ENCODE measurements around the gene CFDP1.
"Not testable (repeated sequence)": the region's sequence is repeated elsewhere in the genome, so short reads cannot be mapped to it uniquely, and the experiment has no call there.

Gene CFDP1

GRCh38 chr16:75287708-75288107 lies 145.6 kb downstream of the CFDP1 start:
- DNase-seq, result no peak

- no peak for DNase-seq
Observed at GRCh38 chr16:75286389-75286788, 146.9 kb downstream of the CFDP1 start.

- DNase-seq, result no peak
Observed at GRCh38 chr16:75282466-75283281, 150.6 kb downstream of the CFDP1 start.

- no peak for DNase-seq
Observed at GRCh38 chr16:75281826-75282225, 151.5 kb downstream of the CFDP1 start.

- DNase-seq, result not testable (repeated sequence)
Observed at GRCh38 chr16:75281009-75281408, 152.3 kb downstream of the CFDP1 start.

GRCh38 chr16:75280331-75280804 lies 152.9 kb downstream of the CFDP1 start:
- DNase-seq, result no peak

- no peak for DNase-seq
Observed at GRCh38 chr16:75279305-75279704, 154.0 kb downstream of the CFDP1 start.

GRCh38 chr16:75273054-75273925 lies 160.0 kb downstream of the CFDP1 start:
- DNase-seq, result no peak

- not testable (repeated sequence) for DNase-seq
Observed at GRCh38 chr16:75272629-75273028, 160.7 kb downstream of the CFDP1 start.

- DNase-seq, result no peak
Observed at GRCh38 chr16:75272097-75272551, 161.2 kb downstream of the CFDP1 start.

- DNase-seq, result no peak
Observed at GRCh38 chr16:75271441-75272096, 161.7 kb downstream of the CFDP1 start.

- not testable (repeated sequence) for DNase-seq
Observed at GRCh38 chr16:75269358-75269757, 163.9 kb downstream of the CFDP1 start.

- DNase-seq, result no peak
Observed at GRCh38 chr16:75267631-75268264, 165.6 kb downstream of the CFDP1 start.

GRCh38 chr16:75266738-75267630 lies 166.3 kb downstream of the CFDP1 start:
- DNase-seq, result no peak

GRCh38 chr16:75265911-75266701 lies 167.2 kb downstream of the CFDP1 start:
- no peak for DNase-seq

GRCh38 chr16:75264999-75265910 lies 168.0 kb downstream of the CFDP1 start:
- no peak for DNase-seq

GRCh38 chr16:75264457-75264998 lies 168.8 kb downstream of the CFDP1 start:
- no peak for DNase-seq

- DNase-seq, result no peak
Observed at GRCh38 chr16:75263963-75264445, 169.3 kb downstream of the CFDP1 start.

Measured in NCI-H1417 treated with DMSO at 0.1 percent for 48 hours (cell line).